GM06990 (cell line): ENCODE results near the gene MRGPRD.

ENCODE experiments used
- DNase-seq: peaks from one replicate; pipeline ENCODE4 v3.0.0-alpha.2; 2011; ENCODE audit not compliant: insufficient read length; ENCODE audit errors: extremely low read depth
- H3K27me3 ChIP-seq: replicated peaks from 2 replicates; pipeline ENCODE4 v1.6.0; 2011; ENCODE audit warnings: low read length; ENCODE audit not compliant: control insufficient read depth, insufficient read depth
- H3K36me3 ChIP-seq: 2 replicates; pipeline ENCODE4 v1.5.1; 2011; ENCODE audit warnings: low read length; ENCODE audit not compliant: control insufficient read depth, insufficient read depth
- H3K4me3 ChIP-seq: replicated peaks from 2 replicates; pipeline ENCODE4 v1.5.1; 2011; ENCODE audit warnings: low read depth, mild to moderate bottlenecking, control low read depth, low read length
- CTCF ChIP-seq: IDR thresholded peaks from 2 replicates; pipeline ENCODE4 v1.5.1; 2011; ENCODE audit warnings: low read length, control low read depth, mild to moderate bottlenecking, inconsistent platforms; ENCODE audit not compliant: insufficient read depth, poor library complexity, severe bottlenecking

The MRGPRD gene

GRCh38 chr11:68983801-68984200 lies 3.0 kb upstream of the MRGPRD start:
- no peak for TF ChIP-seq CTCF
- no peaks in the 10 kb centered on the region for H3K36me3 ChIP-seq
- no peak overlapping the region for H3K4me3 ChIP-seq
- DNase-seq: no peak
- no peaks in the 10 kb centered on the region; the same call in 1 of the 2 replicates for H3K27me3 ChIP-seq

DNA sequence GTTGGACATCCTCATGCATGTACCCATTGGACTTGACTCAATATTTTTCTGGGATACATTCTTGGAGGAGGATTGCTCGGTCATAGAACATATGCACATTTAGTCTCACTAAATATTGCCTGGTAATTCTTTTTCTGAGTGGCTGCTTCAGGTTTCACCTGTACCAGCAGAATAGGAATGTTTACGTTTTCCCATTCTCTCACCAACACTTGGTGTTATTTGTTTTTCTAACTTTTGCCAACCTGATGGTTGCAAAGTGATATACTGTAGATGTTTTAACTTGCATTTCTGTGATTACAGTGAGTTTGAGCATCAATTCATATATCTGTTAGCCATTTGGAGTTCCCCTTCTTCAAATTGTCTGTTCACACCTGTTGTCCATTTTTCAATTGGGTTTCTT lies 1.3 kb upstream of the MRGPRD start:
- no peak for TF ChIP-seq CTCF
- H3K36me3 ChIP-seq: no peaks in the 10 kb centered on the region
- H3K4me3 ChIP-seq: no peak overlapping the region
- H3K27me3 ChIP-seq: no peaks in the 10 kb centered on the region; the same call in 1 of the 2 replicates
- DNase-seq: no peak

DNA sequence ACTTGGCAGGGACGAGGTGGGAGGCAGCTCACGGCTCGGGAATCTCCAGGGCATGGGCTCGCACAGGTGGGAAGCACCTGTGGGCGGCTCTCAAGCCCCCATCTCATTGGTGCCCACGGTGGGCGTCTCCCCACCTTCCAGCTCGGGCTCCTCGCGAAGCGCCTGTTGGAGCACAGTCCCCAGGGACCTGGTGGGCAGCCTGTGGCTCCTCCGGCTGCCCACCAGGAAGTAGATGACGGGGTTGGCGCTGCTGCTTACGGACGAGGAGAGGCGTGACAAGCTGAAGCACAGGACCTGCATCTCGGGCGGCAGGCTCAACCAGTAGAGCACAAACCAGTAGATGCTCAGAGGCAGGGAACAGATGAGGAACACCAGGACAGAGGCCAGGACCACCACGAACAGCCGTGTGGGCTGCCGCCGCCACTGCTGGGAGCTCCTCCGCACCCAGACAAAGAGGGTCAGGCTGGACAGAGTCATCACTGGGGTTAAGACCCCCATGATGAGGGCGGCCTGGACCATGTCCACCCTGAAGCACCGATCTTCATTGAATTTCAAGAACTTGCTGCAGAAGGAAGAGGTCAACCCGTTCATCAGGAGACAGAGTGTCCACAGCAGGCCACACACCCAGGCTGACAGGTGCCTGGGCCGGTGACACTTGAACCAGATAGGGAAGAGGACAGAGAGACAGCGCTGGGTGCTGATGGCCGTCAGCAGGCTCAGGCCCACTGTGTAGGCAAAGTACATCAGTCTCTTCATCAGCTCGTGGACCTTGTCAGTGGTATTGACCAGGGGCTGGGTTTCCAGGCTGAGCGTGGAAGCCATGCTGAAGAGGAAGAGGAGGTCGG lies 633 bp downstream of the MRGPRD start:
- no peaks in the 10 kb centered on the region for H3K36me3 ChIP-seq
- no peak overlapping the region for H3K4me3 ChIP-seq
- no peaks in the 10 kb centered on the region; the same call in 1 of the 2 replicates for H3K27me3 ChIP-seq
- no peak for TF ChIP-seq CTCF
- DNase-seq: no peak

- DNase-seq: no peak
- TF ChIP-seq CTCF: no peak
- Histone ChIP-seq H3K36me3 (no peaks in the 10 kb centered on the region), H3K4me3 (no peak overlapping the region), H3K27me3 (no peaks in the 10 kb centered on the region; the same call in 1 of the 2 replicates)
Observed at GRCh38 chr11:68978931-68979594, 1.7 kb downstream of the MRGPRD start.

DNA sequence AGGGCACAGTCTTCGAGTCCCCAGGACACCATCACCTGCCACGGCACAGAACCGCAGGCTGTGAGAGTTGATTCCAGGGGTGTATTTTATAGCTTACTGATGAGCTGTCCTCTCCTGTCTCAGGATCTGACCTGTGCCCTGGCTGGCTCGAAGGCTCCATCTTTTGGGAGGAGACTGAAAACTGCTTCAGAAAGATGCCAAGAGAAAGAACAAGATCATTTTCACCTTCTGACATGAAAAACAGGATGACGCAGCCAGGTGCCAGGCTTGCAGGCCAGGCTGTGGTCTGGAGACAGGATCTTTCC lies 2.2 kb downstream of the MRGPRD start:
- DNase-seq: no peak
- TF ChIP-seq CTCF: no peak

More for the DNA sequence above, 2.2 kb downstream of the MRGPRD start:
- Histone ChIP-seq H3K27me3 (no peaks in the 10 kb centered on the region; the same call in 1 of the 2 replicates), H3K4me3 (no peak overlapping the region), H3K36me3 (no peaks in the 10 kb centered on the region)
